ENCODE data around the gene CYTIP. TPM values are rescaled to one million over a fixed set of nuclear protein-coding genes. Genes with fewer than 3 reads are reported as not detected.
"Not testable (repeated sequence)": the region's sequence is repeated elsewhere in the genome, so short reads cannot be mapped to it uniquely, and the experiment has no call there.

CYTIP gene
- total RNA-seq, 1 donor from 2014 or later, result 5.1 TPM

- not testable (repeated sequence) for DNase-seq
Measured at GRCh38 chr2:157368508-157368907, 75.4 kb downstream of the CYTIP start.

GRCh38 chr2:157367704-157368103 lies 76.2 kb downstream of the CYTIP start:
- no peak for DNase-seq

Other genes with a start within 250 kb of the CYTIP start
- 0.16 TPM for gene GALNT5, start 186.4 kb downstream of the CYTIP start, total RNA-seq
- 0.47 TPM for gene ERMN, start 118.3 kb downstream of the CYTIP start, total RNA-seq
- gene ACVR1C, start 184.8 kb upstream of the CYTIP start, total RNA-seq, result 20.7 TPM